ENCODE results near the gene DOLK.

- TF ChIP-seq CTCF (IDR thresholded peaks at IDR 0.05; ENCODE audit: borderline replicate concordance, extremely low read depth, low read length, poor library complexity, severe bottlenecking) (no peak), EZH2 (IDR thresholded peaks at IDR 0.05; ENCODE audit: borderline replicate concordance, low read depth, low read length, severe bottlenecking) (no peak)
These were observed 43.4 kb downstream of the DOLK start for GRCh38 chr9:128903871-128904620.
